Spleen (tissue), 7 donors: ENCODE results near the gene BCL11B.

Experiments used
- POLR2A ChIP-seq, 3 donors: fragments of 450-650 bp; IDR thresholded peaks; one replicate each; pipeline ENCODE4 v1.5.1; 2017; ENCODE audit warnings: antibody characterized with exemption in 3 of 3, mild to moderate bottlenecking in 1 of 3
- POLR2AphosphoS5 ChIP-seq, 3 donors: sonication (generic); formaldehyde crosslinking; IDR thresholded peaks; one replicate each; pipeline ENCODE4 v1.5.1; 2017; ENCODE audit warnings: antibody characterized with exemption in 3 of 3
- TF ChIP-seq, protein P1 (sequence below), 11 experiments: fragments of 200-600 bp in 7 of 11; fragments of 450-650 bp in 4 of 11; sonication (generic) in 4 of 11; IDR thresholded peaks in 8 of 11; conservative IDR thresholded peaks in 3 of 11; 1 replicate in 7 of 11; 2 replicates in 4 of 11; pipeline versions ENCODE4 v1.4.0 to v1.8.0; 2016 to 2021; ENCODE audit warnings: antibody characterized with exemption in 11 of 11, inconsistent platforms in 4 of 11, mild to moderate bottlenecking in 1 of 11
- donor health status: DM: no; HTN: no; CAD: no; lungs with moderate emphysema.
- donor health status: DM: no; HTN: no; CAD: no.
- donor health status: DM: no; HTN: no; CAD: no.

DNA sequence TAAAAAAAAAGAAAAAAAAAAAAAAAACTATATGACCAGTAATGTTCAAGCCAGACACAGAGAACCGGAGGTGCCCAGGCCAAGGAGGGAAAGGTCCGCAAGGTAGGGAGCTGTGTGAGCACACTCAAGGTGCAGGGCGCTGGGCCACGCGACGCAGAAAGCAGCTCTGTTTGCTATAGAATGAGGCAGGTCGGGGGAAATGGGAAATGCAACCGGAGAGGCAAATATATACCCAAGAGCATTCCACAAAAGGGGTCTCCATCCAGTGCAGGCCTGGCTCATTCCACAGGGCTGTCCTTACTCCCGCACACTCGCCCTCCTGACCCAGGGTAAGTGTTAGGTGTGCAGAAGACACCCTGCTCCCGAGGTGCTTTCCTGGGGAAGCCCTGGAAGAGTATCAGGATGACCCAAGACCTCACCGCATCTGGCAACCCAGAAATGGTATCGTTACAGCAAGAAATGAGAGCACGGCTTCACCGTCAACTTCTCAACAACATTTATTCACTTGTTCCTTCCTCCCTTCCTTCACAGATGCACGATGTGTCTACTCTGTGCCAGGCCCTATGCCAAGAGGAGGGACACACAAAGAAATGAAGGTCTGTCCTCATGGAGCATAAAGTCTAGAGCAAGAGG lies 86.4 kb downstream of the BCL11B start:
- TF ChIP-seq POLR2A (IDR thresholded peaks at IDR 0.05) (no peak), POLR2AphosphoS5 (IDR thresholded peaks at IDR 0.05) (no peak)
- TF ChIP-seq, protein P1, sequence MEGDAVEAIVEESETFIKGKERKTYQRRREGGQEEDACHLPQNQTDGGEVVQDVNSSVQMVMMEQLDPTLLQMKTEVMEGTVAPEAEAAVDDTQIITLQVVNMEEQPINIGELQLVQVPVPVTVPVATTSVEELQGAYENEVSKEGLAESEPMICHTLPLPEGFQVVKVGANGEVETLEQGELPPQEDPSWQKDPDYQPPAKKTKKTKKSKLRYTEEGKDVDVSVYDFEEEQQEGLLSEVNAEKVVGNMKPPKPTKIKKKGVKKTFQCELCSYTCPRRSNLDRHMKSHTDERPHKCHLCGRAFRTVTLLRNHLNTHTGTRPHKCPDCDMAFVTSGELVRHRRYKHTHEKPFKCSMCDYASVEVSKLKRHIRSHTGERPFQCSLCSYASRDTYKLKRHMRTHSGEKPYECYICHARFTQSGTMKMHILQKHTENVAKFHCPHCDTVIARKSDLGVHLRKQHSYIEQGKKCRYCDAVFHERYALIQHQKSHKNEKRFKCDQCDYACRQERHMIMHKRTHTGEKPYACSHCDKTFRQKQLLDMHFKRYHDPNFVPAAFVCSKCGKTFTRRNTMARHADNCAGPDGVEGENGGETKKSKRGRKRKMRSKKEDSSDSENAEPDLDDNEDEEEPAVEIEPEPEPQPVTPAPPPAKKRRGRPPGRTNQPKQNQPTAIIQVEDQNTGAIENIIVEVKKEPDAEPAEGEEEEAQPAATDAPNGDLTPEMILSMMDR (IDR thresholded peaks at IDR 0.05 in 8 of 11, conservative IDR thresholded peaks at IDR 0.05 in 3 of 11) = no peak
